ENCODE results near the gene MICB.
"Not testable (repeated sequence)": the region's sequence is repeated elsewhere in the genome, so short reads cannot be mapped to it uniquely, and the experiment has no call there.

MICB gene

DNA sequence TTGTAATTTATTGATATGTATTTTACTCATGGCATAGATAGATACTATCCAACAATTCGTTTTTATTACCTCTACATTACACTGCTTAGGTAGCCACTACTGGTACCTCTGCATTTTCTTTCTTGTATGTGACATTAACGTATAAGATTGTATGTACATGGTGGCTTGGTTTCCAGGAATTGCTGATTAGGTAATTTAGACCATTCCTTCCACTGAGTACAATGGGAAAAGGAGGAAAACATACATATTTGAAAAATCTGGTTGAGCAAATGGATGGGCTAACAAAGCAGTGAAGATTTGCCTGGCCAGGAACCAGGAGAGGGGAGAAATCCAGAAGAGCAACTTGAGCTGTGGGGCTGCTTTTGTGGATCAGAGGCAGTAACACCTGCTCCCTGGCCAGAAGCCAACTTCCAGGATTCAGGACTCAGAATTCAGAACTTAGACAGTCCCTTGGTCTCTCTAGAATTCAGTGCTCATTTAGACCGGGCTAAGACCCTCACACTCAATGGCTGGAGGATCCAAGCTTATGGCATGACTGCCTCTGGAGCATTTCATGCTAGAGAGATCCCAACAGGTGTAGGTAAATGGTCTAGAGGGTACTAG lies 17.9 kb upstream of the MICB start:
- H3K4me3 ChIP-seq (ENCODE audit: low read depth, low read length): no peak overlapping the region
- TF ChIP-seq, protein P1, sequence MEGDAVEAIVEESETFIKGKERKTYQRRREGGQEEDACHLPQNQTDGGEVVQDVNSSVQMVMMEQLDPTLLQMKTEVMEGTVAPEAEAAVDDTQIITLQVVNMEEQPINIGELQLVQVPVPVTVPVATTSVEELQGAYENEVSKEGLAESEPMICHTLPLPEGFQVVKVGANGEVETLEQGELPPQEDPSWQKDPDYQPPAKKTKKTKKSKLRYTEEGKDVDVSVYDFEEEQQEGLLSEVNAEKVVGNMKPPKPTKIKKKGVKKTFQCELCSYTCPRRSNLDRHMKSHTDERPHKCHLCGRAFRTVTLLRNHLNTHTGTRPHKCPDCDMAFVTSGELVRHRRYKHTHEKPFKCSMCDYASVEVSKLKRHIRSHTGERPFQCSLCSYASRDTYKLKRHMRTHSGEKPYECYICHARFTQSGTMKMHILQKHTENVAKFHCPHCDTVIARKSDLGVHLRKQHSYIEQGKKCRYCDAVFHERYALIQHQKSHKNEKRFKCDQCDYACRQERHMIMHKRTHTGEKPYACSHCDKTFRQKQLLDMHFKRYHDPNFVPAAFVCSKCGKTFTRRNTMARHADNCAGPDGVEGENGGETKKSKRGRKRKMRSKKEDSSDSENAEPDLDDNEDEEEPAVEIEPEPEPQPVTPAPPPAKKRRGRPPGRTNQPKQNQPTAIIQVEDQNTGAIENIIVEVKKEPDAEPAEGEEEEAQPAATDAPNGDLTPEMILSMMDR (IDR thresholded peaks at IDR 0.05; ENCODE audit: control insufficient read depth, extremely low read depth, insufficient read depth): no peak
- no peak for DNase-seq (ENCODE audit: low read depth)

DNA sequence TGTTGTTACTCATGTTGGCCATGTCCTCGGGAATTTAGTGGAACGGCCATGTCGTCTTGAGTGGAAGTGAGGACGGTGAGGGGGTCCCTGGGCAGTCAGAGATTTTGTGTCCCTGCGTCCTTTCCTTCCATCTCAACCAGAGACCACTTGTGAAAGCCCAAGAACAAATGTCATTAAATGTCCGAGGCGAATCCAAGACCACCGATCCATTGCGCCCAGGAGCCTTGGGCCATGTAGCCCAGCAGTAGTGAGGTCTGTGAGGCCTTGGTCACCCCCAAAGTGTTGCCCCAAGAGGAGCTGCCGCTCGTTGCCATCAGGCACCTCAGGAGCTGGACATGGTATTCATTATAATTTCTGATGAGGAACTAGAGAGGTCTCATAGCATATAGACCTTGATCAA lies 17.4 kb upstream of the MICB start:
- H3K4me3 ChIP-seq (ENCODE audit: low read depth, low read length): no peak overlapping the region
- TF ChIP-seq, protein P1 (IDR thresholded peaks at IDR 0.05; ENCODE audit: control insufficient read depth, extremely low read depth, insufficient read depth): no peak
- DNase-seq (ENCODE audit: low read depth): no peak

DNA sequence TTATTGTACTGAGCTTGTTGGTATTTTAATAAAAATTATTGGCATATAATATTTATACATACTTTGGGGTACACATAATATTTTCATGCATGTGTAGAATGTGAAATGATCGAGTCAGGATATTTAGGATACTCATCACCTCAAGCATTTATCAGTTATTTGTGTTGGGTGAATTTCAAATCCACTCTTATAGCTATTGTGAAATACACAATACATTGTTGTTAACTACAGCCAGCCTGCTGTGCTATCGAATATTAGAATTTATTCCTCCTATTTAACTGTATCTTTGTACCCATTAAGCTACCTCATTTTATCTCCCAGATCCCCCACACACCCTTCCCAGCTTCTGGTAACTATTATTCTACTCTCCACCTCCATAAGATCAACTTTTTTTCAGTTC lies 14.6 kb upstream of the MICB start:
- DNase-seq (ENCODE audit: low read depth): no peak
- TF ChIP-seq, protein P1 (IDR thresholded peaks at IDR 0.05; ENCODE audit: control insufficient read depth, extremely low read depth, insufficient read depth): no peak
- H3K4me3 ChIP-seq (ENCODE audit: low read depth, low read length): no peak overlapping the region

DNA sequence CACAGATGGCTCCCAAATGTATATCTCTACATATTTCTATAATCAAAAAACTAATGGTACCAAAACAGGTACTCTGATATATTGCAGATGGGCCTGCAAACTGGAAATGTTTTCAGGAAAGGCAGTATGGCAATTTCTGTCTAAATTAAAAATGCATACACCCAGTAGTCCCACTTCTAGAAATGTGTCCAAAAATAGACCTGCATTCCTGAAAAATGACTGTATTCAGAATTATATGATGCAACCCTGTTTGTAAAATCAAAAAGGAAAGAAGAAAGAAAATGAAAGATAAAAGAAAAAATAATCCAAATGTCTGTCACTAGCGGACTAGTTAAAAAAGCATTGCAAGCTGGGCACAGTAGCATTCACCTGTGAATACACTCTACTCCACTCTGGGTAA lies 12.9 kb upstream of the MICB start:
- TF ChIP-seq, protein P1 (IDR thresholded peaks at IDR 0.05; ENCODE audit: control insufficient read depth, extremely low read depth, insufficient read depth): no peak
- no peak for DNase-seq (ENCODE audit: low read depth)

DNA sequence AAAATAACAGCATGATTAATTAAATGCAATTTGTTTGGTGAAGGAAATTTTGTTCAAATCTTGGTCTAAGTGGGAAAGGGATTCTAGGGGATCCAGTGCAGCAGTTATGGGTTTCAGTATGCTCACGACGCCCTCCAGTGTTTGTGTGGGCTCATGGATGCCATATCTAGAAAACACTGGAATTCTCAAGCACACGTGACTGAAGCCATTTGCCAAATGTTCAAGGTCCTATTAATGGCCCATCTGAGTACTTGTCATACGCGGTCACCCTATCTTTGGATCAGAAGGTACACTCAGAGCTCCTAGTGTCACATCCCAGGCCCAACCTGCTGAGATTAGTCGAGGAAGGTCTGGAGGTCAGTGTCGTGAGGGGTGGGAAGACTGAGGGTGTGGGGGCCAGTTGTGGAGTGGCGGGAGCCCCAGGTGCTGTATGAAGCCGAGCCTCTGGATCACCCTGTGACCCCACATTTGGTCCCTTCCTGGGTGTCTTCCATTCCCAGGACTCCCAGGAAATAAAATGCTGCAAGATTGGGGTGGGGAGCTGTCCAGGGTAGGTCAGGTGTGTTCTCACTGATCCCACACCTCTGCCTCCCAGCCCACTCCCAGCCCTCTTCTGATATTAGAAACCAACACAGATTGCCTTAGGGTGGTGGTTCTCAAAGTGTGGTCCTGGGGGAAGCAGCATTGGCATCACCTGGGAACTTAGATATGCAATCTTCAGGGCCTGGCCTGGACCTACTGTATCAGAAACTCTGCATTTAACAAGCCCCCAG lies 11.7 kb upstream of the MICB start:
- not testable (repeated sequence) for DNase-seq (ENCODE audit: low read depth); H3K4me3 ChIP-seq (ENCODE audit: low read depth, low read length)

More for the DNA sequence above, 12.9 kb upstream of the MICB start:
- no peak overlapping the region for H3K4me3 ChIP-seq (ENCODE audit: low read depth, low read length)

DNA sequence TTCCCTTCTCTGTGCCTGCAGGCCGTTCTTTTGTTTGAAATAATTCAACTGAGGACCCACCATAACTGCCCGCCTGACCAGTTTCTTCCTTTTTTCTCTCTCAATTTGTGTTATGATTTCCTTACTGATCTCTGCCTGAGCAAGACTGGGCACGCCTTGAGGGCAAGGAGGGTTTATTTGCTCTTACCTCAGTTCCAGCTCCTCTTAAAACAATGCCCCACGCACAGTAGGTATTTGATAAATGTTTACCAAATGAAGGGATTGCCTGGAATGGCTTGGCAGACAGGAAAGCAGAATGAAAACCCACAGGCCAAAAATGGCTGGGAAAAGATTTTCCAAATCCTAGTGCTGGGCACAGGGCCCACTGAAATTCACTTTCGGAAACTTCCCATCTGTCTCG lies 10.3 kb upstream of the MICB start:
- DNase-seq (ENCODE audit: low read depth); H3K4me3 ChIP-seq (ENCODE audit: low read depth, low read length): not testable (repeated sequence)

DNA sequence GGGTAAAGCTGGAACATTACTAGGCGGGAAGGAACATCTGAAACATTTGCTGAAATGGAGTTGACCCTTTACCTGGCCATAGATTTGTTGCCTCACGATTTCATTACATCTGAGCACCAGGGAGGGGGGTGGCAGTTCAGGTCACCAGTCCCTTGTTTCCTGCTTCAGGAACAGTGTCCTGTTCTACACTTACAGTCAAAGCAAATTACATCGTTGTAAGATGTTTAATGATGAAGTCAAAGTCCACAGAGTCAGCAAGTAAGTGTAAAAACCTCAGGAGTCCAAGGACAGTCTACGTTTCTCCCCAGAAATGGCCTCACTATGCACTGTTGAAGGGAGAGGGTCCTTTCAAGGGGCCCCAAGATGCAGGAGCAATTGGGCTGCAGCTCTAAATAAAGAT lies 8.9 kb upstream of the MICB start:
- no peak overlapping the region for H3K4me3 ChIP-seq (ENCODE audit: low read depth, low read length)
- TF ChIP-seq, protein P1 (IDR thresholded peaks at IDR 0.05; ENCODE audit: control insufficient read depth, extremely low read depth, insufficient read depth): no peak
- no peak for DNase-seq (ENCODE audit: low read depth)
